SH-SY5Y (cell line): Measurements from ENCODE around the gene SMCP.

Experiments used
- GATA2 ChIP-seq: IDR thresholded peaks from 2 replicates; pipeline ENCODE4 v1.6.1; 2011; ENCODE audit warnings: mild to moderate bottlenecking, low read depth, low read length
- GATA3 ChIP-seq: IDR thresholded peaks from 2 replicates; pipeline ENCODE4 v1.6.1; 2011; ENCODE audit warnings: low read depth, mild to moderate bottlenecking, low read length, moderate library complexity

SMCP gene

DNA sequence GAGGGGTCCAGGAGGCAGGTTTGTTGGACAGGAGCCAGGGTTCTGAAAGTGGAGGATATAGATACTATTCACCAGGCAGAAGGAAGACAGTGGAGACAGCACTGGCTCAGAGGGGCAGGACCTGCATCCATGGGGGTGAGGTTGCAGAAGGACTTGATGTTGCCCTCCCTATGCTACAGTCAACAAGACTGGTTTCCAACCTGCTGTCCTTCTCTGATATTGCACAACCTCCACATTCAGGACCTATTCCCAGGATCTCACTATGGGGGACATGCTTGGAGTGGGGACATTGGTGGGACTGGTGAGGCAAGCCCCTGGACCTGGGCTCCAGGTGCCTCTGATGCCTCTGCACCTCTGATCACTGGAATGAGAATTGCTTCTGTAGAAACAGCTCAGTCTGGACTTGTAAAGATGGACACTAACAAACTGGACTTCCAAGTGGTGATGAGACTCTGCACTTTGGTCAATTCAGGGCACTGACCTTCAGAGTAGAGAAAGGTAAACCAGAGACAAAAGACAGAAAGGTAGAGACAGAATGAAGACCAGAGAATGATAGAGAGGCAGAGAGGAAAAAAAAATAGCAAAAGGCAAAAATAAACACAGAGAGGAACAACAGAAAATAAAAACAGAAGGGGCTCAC is 1.6 kb downstream of the SMCP start:
- TF ChIP-seq GATA2: no peak
- TF ChIP-seq GATA3: no peak

DNA sequence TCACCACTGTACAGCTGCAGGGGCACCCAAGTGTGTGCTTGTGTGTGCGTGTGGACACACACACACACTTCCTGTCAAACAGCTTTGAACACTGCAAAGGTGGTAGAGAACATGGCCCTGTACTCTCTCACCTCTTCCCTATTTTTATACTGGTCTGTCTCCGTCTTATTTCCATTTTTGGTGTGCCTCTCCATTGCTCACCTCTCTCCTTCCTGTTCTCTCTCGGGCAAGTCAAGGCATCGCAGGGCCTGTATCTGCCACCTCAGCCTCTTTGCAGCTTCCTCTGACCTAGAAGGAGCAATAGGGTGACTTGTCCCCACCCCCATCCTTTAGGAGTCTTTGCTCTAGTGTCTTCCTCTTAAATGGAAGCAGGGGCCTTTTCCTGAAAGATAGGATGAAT is 2.2 kb downstream of the SMCP start:
- TF ChIP-seq GATA2: no peak
- TF ChIP-seq GATA3: no peak

DNA sequence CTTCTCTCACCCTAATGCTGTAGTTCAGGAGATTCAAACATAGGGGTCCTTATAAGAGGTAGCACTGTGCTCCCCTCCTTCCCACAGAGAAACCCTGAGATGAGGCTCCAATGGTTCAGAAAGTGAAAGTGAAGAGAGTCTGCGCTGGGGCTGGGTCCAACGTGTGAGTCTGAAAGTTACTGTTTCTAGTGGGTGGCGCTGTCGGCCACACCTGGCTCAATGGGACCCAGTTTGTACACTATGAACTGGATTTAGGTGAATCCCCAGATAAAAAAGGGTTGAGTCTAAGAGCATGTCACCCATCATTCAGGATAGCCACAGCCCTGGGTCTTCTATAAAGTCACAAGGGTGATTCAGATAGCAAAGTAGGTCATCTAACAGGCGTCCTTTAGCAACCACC is 2.8 kb downstream of the SMCP start:
- no peak for TF ChIP-seq GATA2
- no peak for TF ChIP-seq GATA3

- TF ChIP-seq GATA2 (no peak), GATA3 (no peak)
Observed at GRCh38 chr1:152884085-152884484, 6.0 kb downstream of the SMCP start.

- TF ChIP-seq GATA3 (no peak), GATA2 (no peak)
Observed at GRCh38 chr1:152884506-152884905, 6.4 kb downstream of the SMCP start.

GRCh38 chr1:152884966-152885624 is 7.0 kb downstream of the SMCP start:
- TF ChIP-seq GATA3 (no peak), GATA2 (no peak)

- TF ChIP-seq GATA2 (no peak), GATA3 (no peak)
Observed at GRCh38 chr1:152886085-152886484, 8.0 kb downstream of the SMCP start.

DNA sequence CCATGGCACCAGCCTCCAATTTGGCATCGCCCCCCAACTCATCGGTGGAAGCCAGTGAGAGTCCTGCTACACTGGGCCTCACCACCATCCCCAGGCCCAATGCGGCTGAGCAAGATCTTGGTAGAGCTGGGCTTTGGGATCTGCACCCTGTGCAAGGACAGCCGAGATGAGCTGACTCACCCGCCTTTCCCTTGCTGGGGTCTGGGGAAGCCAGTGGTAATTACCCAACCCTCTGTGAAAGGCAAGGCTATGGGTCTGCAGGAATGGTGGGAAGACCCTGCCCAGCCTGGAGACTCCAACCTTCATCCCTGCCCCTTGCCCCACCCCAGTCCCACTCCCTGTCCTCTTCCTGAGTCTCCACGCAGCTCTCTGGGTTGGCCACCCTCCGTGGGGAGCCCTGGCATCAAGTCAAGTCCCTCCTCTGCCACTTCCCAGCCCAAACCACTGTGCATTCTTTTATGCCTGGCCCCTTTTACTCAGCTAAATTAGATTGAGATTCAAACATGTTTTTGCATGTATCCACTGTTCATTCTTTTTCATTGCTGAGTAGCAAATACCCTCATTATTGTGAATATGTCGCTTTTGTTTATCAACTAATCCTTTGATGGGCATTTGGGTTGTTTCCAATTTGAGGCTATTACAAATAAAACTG is 8.8 kb downstream of the SMCP start:
- TF ChIP-seq GATA2: no peak
- TF ChIP-seq GATA3: no peak

DNA sequence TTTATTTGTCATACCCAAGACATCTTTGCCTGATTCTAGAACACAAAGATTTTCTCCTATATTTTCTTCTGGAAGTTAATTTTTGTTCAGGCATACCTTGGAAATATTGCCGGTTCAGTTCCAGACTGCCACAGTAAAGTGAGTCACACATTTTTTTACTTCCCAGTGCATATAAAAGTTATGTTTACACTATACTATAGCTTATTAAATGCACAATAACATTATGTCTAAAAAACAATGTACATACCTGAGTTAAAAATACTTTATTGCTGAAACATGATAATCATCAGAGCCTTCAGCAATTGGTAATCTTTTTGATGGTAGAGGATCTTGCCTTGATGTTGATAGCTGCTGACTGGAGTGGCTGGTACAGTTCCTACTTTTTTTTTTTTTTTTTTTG is 10.0 kb downstream of the SMCP start:
- no peak for TF ChIP-seq GATA2

DNA sequence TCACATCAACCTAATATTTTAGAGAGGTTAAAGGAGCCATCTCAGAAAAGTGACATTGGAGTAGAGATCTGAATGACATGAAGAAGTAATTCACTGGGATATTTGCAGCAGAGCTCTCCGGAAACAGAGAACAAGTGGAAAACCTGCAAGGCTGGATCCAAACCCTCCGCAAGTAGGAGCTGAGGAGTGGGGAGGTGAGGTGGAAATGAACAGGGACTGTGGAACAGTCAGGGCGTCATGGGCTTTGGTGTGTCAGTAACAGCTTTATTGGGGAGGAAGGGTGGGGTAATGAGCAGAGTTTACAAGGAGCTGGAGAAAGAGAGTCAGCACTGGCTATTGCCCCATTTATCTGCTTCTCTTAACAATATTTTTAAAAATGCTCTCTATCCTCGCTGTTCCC is 20.9 kb downstream of the SMCP start:
- TF ChIP-seq GATA2 (no peak), GATA3 (no peak)

- TF ChIP-seq GATA2: no peak
- no peak for TF ChIP-seq GATA3
Observed at GRCh38 chr1:152899883-152900282, 21.8 kb downstream of the SMCP start.

DNA sequence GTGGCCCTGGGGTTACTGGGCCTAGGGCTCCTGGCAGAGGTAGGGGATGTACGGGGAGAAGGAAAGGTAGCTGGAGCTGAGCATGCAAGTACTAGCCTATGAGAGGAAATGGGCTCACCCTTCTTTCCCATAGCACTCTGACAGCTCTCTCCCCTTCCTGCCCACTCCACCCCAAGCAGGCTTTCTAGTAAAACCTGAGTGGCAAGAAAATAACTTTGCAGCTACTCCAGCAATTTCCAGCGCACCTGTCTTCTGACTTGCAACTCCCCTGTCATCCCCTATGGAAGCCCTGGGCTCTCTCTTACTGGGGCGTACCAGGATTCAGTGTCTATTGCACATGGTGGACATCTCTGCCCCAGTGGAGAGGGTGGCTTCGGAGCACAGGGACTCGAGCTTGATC is 23.5 kb downstream of the SMCP start:
- no peak for TF ChIP-seq GATA2
- no peak for TF ChIP-seq GATA3

GRCh38 chr1:152902636-152903035 is 24.5 kb downstream of the SMCP start:
- TF ChIP-seq GATA2 (no peak), GATA3 (no peak)

GRCh38 chr1:152904688-152905440 is 26.7 kb downstream of the SMCP start:
- TF ChIP-seq GATA3: no peak
- no peak for TF ChIP-seq GATA2
